Measurements from ENCODE around the gene PPFIA3. TPM values are rescaled to one million over a fixed set of nuclear protein-coding genes. Genes with fewer than 3 reads are reported as not detected.

Gene PPFIA3
- total RNA-seq, 1 experiment from 2014 or later: 28.1 TPM

DNA sequence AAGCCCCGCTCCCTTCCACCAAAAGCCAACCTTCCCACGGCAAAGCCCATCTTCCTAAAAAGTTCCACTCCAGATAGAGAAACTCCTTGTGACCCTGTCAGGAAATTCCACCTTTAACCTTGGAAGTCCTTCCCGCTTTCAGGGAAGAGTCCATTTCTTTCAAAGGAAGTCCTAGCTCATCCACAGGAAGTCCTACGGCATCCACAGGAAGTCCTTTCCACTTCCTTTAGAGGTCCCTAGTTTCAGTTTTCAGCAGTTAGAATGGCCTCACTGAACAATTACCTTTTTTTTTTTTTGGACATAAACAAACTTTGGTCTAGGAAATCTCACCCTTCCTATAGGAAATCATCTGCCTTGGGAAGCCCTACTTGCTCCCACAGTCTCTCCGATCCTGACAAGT lies 69.9 kb downstream of the PPFIA3 start:
- Histone ChIP-seq H4K20me1 (ENCODE audit: insufficient read depth) (no peaks in the 10 kb centered on the region), H3K9me3 (ENCODE audit: control insufficient read depth in 1 of 2, insufficient read depth in 1 of 2, low read depth in 1 of 2, low read length in 2 of 2) (peaks cover 0 to 3% of the 10 kb centered on the region in 2 experiments; a peak in 1 of 4 replicates), H3K36me3 (ENCODE audit: control insufficient read depth in 1 of 2, insufficient read depth in 2 of 2, low read length in 2 of 2) (peaks cover 11 to 21% of the 10 kb centered on the region in 2 experiments; a peak in 3 of 4 replicates), H2AFZ (ENCODE audit: low read depth, low read length, poor library complexity, severe bottlenecking) (no peak overlapping the region), H3K4me3 (replicated peaks in 1 of 2; ENCODE audit: low read depth in 1 of 2, low read length in 2 of 2) (no peak overlapping the region), H3K9ac (ENCODE audit: low read length) (no peak overlapping the region), H3K79me2 (ENCODE audit: insufficient read depth, low read length) (no peaks in the 10 kb centered on the region), H3K4me2 (ENCODE audit: low read length) (no peak overlapping the region), H3K9me2 (ENCODE audit: insufficient read depth) (no peaks in the 10 kb centered on the region), H3K27ac (ENCODE audit: low read depth, low read length) (no peak overlapping the region), H3K27me3 (ENCODE audit: insufficient read depth, low read length) (no peaks in the 10 kb centered on the region), H3K4me1 (ENCODE audit: control insufficient read depth in 1 of 2, insufficient read depth in 2 of 2, low read length in 2 of 2) (no peaks in the 10 kb centered on the region)
- TF ChIP-seq, protein P1, sequence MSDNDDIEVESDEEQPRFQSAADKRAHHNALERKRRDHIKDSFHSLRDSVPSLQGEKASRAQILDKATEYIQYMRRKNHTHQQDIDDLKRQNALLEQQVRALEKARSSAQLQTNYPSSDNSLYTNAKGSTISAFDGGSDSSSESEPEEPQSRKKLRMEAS (IDR thresholded peaks at IDR 0.05): no peak
- TF ChIP-seq SIN3A (IDR thresholded peaks at IDR 0.05; ENCODE audit: low read depth) (no peak), ZNF274 (IDR thresholded peaks at IDR 0.05; ENCODE audit: low read depth, low read length) (no peak), ZBTB33 (IDR thresholded peaks at IDR 0.05; ENCODE audit: extremely low read depth, insufficient replicate concordance, low read length) (no peak), CBX3 (IDR thresholded peaks at IDR 0.05; ENCODE audit: low read depth) (no peak), EGR1 (IDR thresholded peaks at IDR 0.05; ENCODE audit: low read depth) (no peak), SP1 (IDR thresholded peaks at IDR 0.05; ENCODE audit: low read depth) (no peak), EZH2 (IDR thresholded peaks at IDR 0.05) (no peak), CEBPB (IDR thresholded peaks at IDR 0.05; ENCODE audit: low read depth) (no peak), FOSL1 (IDR thresholded peaks at IDR 0.05; ENCODE audit: low read depth) (no peak), JUND (IDR thresholded peaks at IDR 0.05) (no peak)
- TF ChIP-seq, protein P2, sequence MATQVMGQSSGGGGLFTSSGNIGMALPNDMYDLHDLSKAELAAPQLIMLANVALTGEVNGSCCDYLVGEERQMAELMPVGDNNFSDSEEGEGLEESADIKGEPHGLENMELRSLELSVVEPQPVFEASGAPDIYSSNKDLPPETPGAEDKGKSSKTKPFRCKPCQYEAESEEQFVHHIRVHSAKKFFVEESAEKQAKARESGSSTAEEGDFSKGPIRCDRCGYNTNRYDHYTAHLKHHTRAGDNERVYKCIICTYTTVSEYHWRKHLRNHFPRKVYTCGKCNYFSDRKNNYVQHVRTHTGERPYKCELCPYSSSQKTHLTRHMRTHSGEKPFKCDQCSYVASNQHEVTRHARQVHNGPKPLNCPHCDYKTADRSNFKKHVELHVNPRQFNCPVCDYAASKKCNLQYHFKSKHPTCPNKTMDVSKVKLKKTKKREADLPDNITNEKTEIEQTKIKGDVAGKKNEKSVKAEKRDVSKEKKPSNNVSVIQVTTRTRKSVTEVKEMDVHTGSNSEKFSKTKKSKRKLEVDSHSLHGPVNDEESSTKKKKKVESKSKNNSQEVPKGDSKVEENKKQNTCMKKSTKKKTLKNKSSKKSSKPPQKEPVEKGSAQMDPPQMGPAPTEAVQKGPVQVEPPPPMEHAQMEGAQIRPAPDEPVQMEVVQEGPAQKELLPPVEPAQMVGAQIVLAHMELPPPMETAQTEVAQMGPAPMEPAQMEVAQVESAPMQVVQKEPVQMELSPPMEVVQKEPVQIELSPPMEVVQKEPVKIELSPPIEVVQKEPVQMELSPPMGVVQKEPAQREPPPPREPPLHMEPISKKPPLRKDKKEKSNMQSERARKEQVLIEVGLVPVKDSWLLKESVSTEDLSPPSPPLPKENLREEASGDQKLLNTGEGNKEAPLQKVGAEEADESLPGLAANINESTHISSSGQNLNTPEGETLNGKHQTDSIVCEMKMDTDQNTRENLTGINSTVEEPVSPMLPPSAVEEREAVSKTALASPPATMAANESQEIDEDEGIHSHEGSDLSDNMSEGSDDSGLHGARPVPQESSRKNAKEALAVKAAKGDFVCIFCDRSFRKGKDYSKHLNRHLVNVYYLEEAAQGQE (IDR thresholded peaks at IDR 0.05; ENCODE audit: low read depth): no peak
- RAD21 ChIA-PET (ENCODE audit: low non-redundant PET in 1 of 2, low total read pairs in 2 of 2, uncharacterized antibody in 2 of 2, unreplicated experiment in 2 of 2): no interaction called here
- intact Hi-C loops (cut with micrococcal nuclease): no loop called here
- POLR2A ChIA-PET: no interaction called here
- CTCF ChIA-PET: interaction anchor here (1.4 kb wide), 1 partner anchor 10 kb away, joined by 4 read pairs; no protein-coding TSS in a partner anchor
- DNase-seq (ENCODE audit: low read depth, low spot score) (no peak), ATAC-seq (no peak)
- BruUV-seq (replicated peaks): no TSS peak
